HL-60 (cell line): ENCODE data around the gene SARNP.

ENCODE experiments used
- POLR2AphosphoS5 ChIP-seq: IDR thresholded peaks from 2 replicates; pipeline ENCODE4 v1.6.1; 2012; ENCODE audit warnings: low read depth
- TF ChIP-seq, protein P1 (sequence below): IDR thresholded peaks from one replicate; pipeline ENCODE4 v1.5.1; 2011; ENCODE audit warnings: low read length, control low read depth, inconsistent platforms; ENCODE audit not compliant: insufficient read depth
- TF ChIP-seq, protein P2 (sequence below): IDR thresholded peaks from 2 replicates; pipeline ENCODE4 v1.6.1; 2012; ENCODE audit warnings: low read depth; ENCODE audit not compliant: insufficient replicate concordance

DNA sequence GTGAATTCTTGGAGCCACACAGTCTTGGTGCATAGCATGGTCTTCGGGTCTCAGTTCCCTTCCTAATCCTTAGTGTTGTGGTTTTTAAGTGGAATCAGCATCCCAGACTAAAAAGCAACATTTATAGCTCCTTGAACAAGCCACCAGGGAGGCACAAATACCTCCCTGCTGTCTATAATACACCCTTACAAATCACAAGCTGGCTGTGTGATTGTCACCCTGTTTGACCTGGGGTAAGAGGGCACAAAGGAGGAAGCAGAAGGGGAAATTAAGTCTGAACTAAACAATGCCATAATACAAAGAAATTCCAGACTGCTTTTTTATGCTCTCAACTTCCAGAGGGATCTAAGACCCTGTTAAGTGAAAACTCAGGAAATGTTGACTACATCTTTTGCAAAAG lies 32.9 kb upstream of the SARNP start:
- TF ChIP-seq, protein P1, sequence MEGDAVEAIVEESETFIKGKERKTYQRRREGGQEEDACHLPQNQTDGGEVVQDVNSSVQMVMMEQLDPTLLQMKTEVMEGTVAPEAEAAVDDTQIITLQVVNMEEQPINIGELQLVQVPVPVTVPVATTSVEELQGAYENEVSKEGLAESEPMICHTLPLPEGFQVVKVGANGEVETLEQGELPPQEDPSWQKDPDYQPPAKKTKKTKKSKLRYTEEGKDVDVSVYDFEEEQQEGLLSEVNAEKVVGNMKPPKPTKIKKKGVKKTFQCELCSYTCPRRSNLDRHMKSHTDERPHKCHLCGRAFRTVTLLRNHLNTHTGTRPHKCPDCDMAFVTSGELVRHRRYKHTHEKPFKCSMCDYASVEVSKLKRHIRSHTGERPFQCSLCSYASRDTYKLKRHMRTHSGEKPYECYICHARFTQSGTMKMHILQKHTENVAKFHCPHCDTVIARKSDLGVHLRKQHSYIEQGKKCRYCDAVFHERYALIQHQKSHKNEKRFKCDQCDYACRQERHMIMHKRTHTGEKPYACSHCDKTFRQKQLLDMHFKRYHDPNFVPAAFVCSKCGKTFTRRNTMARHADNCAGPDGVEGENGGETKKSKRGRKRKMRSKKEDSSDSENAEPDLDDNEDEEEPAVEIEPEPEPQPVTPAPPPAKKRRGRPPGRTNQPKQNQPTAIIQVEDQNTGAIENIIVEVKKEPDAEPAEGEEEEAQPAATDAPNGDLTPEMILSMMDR = no peak
- TF ChIP-seq POLR2AphosphoS5 = no peak
- TF ChIP-seq, protein P2, sequence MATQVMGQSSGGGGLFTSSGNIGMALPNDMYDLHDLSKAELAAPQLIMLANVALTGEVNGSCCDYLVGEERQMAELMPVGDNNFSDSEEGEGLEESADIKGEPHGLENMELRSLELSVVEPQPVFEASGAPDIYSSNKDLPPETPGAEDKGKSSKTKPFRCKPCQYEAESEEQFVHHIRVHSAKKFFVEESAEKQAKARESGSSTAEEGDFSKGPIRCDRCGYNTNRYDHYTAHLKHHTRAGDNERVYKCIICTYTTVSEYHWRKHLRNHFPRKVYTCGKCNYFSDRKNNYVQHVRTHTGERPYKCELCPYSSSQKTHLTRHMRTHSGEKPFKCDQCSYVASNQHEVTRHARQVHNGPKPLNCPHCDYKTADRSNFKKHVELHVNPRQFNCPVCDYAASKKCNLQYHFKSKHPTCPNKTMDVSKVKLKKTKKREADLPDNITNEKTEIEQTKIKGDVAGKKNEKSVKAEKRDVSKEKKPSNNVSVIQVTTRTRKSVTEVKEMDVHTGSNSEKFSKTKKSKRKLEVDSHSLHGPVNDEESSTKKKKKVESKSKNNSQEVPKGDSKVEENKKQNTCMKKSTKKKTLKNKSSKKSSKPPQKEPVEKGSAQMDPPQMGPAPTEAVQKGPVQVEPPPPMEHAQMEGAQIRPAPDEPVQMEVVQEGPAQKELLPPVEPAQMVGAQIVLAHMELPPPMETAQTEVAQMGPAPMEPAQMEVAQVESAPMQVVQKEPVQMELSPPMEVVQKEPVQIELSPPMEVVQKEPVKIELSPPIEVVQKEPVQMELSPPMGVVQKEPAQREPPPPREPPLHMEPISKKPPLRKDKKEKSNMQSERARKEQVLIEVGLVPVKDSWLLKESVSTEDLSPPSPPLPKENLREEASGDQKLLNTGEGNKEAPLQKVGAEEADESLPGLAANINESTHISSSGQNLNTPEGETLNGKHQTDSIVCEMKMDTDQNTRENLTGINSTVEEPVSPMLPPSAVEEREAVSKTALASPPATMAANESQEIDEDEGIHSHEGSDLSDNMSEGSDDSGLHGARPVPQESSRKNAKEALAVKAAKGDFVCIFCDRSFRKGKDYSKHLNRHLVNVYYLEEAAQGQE = no peak
